Upper lobe of left lung (tissue), 4 donors: ENCODE results near the gene NRXN2.

Experiments
- EP300 ChIP-seq, 4 donors: sonication (generic); formaldehyde crosslinking; IDR thresholded peaks; one replicate each; pipeline ENCODE4 v1.5.1; 2017; ENCODE audit warnings: antibody characterized with exemption in 4 of 4, control low read depth in 2 of 4
- POLR2AphosphoS5 ChIP-seq, 2 donors: sonication (generic); formaldehyde crosslinking; IDR thresholded peaks; one replicate each; pipeline ENCODE4 v1.5.1; 2017; ENCODE audit warnings: antibody characterized with exemption in 2 of 2
- TF ChIP-seq, protein P1 (sequence below), 6 experiments: fragments of 450-650 bp in 4 of 6; fragments of 200-600 bp in 2 of 6; sonication (generic) in 2 of 6; IDR thresholded peaks; one replicate each; pipeline ENCODE4 v1.5.1; 2016 to 2019; ENCODE audit warnings: antibody characterized with exemption in 6 of 6

- TF ChIP-seq, protein P1, sequence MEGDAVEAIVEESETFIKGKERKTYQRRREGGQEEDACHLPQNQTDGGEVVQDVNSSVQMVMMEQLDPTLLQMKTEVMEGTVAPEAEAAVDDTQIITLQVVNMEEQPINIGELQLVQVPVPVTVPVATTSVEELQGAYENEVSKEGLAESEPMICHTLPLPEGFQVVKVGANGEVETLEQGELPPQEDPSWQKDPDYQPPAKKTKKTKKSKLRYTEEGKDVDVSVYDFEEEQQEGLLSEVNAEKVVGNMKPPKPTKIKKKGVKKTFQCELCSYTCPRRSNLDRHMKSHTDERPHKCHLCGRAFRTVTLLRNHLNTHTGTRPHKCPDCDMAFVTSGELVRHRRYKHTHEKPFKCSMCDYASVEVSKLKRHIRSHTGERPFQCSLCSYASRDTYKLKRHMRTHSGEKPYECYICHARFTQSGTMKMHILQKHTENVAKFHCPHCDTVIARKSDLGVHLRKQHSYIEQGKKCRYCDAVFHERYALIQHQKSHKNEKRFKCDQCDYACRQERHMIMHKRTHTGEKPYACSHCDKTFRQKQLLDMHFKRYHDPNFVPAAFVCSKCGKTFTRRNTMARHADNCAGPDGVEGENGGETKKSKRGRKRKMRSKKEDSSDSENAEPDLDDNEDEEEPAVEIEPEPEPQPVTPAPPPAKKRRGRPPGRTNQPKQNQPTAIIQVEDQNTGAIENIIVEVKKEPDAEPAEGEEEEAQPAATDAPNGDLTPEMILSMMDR (IDR thresholded peaks at IDR 0.05), result no peak
- TF ChIP-seq EP300 (IDR thresholded peaks at IDR 0.05) (no peak), POLR2AphosphoS5 (IDR thresholded peaks at IDR 0.05) (no peak)
Measured at GRCh38 chr11:64665411-64665821, 57.6 kb downstream of the NRXN2 start.
